ENCODE data around the gene ERICH6B. TPM values are rescaled to one million over a fixed set of nuclear protein-coding genes. Genes with fewer than 3 reads are reported as not detected.

ERICH6B gene
- total and polyA plus RNA-seq, 10 of the 15 experiments (the other 5 are each of a cell fraction or from before 2014, with no cell fraction given): 0.27 to 0.75 (median 0.33) TPM; not detected in 7

DNA sequence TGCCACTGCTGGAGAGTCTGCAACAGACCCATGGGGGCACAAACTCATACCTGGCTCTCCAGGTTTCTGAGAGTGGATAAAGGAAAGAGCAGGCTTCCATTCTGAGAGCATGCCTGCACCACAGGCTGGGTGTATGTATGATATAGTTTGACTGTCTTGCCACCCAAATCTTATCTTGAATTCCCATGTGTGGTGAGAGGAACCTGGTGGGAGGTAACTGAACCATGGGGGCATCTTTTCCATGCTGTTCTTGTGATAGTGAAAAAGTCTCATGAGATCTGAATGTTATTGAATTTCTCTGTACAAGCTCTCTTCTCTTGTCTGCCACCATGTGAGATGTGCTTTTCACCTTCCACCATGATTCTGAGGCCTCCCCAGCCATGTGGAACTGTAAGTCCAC, 50.2 kb downstream of the ERICH6B start (continued):
- TF ChIP-seq, protein P1, sequence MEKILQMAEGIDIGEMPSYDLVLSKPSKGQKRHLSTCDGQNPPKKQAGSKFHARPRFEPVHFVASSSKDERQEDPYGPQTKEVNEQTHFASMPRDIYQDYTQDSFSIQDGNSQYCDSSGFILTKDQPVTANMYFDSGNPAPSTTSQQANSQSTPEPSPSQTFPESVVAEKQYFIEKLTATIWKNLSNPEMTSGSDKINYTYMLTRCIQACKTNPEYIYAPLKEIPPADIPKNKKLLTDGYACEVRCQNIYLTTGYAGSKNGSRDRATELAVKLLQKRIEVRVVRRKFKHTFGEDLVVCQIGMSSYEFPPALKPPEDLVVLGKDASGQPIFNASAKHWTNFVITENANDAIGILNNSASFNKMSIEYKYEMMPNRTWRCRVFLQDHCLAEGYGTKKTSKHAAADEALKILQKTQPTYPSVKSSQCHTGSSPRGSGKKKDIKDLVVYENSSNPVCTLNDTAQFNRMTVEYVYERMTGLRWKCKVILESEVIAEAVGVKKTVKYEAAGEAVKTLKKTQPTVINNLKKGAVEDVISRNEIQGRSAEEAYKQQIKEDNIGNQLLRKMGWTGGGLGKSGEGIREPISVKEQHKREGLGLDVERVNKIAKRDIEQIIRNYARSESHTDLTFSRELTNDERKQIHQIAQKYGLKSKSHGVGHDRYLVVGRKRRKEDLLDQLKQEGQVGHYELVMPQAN (conservative IDR thresholded peaks at IDR 0.05): no peak
- no peak for TF ChIP-seq ATF7 (IDR thresholded peaks at IDR 0.05; ENCODE audit: low read depth)
- no peak for TF ChIP-seq TBL1XR1 (IDR thresholded peaks at IDR 0.05; ENCODE audit: low read depth, low read length)
- TF ChIP-seq CBFB (IDR thresholded peaks at IDR 0.05; ENCODE audit: low read depth): no peak

DNA sequence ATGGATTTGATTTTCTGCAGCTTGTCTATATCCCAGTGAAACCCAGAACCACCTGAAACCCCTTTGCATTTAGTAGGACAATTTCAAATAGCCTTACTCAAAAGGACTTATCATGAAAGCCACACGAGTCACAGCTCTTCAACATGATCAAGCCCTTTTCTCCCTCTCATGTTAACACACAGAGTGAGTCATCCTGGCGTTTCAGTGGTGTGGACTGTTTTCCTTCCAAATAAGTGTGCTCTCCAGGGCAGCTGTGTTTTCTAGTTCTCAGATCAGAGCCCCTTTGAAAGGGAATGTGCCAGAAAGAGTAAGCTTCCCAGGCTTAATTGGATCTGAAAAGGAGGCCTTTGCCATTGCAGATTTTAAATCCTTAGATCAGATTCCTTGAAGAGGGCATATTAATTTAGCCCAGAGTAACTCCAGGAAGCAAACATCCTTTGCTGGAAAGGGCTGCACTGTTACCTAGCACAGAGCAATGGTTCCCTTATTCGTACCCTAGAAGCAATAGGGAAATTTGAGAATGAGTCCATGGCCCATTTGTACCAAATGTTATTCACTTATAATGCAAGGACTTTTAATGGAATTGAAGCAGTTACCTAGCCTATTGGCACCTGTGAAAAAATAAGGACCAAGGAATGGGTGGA, 51.3 kb downstream of the ERICH6B start:
- no peaks in the 10 kb centered on the region; the same call in 2 of the 3 replicates for H3K9me3 ChIP-seq (replicated peaks; ENCODE audit: control insufficient read depth, insufficient read depth, low read length)
- BruUV-seq (replicated peaks): no TSS peak
- 3% methylated on average over 3 of the region's 3 CpGs for WGBS (ENCODE audit: insufficient coverage, insufficient replicate concordance, low lambda C conversion rate, missing lambda C conversion rate)
- TF ChIP-seq CREM (IDR thresholded peaks at IDR 0.05; ENCODE audit: low read depth) (no peak), RUNX3 (IDR thresholded peaks at IDR 0.05; ENCODE audit: low read length) (no peak), NRF1 (conservative IDR thresholded peaks at IDR 0.05; ENCODE audit: low read depth, low read length) (no peak), TCF3 (IDR thresholded peaks at IDR 0.05; ENCODE audit: borderline replicate concordance, insufficient read depth, low read depth, low read length) (no peak), TBL1XR1 (IDR thresholded peaks at IDR 0.05; ENCODE audit: low read depth, low read length) (no peak), BHLHE40 (IDR thresholded peaks at IDR 0.05; ENCODE audit: borderline replicate concordance in 1 of 2, low read depth in 2 of 2, low read length in 1 of 2) (no peak), CBX5 (IDR thresholded peaks at IDR 0.05; ENCODE audit: low read depth) (no peak), EED (IDR thresholded peaks at IDR 0.05; ENCODE audit: low read depth) (no peak)
- TF ChIP-seq, protein P2, sequence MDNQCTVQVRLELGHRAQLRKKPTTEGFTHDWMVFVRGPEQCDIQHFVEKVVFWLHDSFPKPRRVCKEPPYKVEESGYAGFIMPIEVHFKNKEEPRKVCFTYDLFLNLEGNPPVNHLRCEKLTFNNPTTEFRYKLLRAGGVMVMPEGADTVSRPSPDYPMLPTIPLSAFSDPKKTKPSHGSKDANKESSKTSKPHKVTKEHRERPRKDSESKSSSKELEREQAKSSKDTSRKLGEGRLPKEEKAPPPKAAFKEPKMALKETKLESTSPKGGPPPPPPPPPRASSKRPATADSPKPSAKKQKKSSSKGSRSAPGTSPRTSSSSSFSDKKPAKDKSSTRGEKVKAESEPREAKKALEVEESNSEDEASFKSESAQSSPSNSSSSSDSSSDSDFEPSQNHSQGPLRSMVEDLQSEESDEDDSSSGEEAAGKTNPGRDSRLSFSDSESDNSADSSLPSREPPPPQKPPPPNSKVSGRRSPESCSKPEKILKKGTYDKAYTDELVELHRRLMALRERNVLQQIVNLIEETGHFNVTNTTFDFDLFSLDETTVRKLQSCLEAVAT (IDR thresholded peaks at IDR 0.05): no peak
- TF ChIP-seq, protein P3, sequence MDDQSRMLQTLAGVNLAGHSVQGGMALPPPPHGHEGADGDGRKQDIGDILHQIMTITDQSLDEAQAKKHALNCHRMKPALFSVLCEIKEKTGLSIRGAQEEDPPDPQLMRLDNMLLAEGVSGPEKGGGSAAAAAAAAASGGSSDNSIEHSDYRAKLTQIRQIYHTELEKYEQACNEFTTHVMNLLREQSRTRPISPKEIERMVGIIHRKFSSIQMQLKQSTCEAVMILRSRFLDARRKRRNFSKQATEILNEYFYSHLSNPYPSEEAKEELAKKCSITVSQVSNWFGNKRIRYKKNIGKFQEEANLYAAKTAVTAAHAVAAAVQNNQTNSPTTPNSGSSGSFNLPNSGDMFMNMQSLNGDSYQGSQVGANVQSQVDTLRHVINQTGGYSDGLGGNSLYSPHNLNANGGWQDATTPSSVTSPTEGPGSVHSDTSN (IDR thresholded peaks at IDR 0.05; ENCODE audit: insufficient replicate concordance, low read depth, low read length): no peak
- TF ChIP-seq, protein P4, sequence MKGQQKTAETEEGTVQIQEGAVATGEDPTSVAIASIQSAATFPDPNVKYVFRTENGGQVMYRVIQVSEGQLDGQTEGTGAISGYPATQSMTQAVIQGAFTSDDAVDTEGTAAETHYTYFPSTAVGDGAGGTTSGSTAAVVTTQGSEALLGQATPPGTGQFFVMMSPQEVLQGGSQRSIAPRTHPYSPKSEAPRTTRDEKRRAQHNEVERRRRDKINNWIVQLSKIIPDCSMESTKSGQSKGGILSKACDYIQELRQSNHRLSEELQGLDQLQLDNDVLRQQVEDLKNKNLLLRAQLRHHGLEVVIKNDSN (IDR thresholded peaks at IDR 0.05; ENCODE audit: borderline replicate concordance, extremely low read length, insufficient read depth, low read depth, low read length): no peak
- TF ChIP-seq, protein P5, sequence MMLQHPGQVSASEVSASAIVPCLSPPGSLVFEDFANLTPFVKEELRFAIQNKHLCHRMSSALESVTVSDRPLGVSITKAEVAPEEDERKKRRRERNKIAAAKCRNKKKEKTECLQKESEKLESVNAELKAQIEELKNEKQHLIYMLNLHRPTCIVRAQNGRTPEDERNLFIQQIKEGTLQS (IDR thresholded peaks at IDR 0.05; ENCODE audit: borderline replicate concordance, extremely low read depth, low read depth, low read length): no peak
- TF ChIP-seq, protein P6, sequence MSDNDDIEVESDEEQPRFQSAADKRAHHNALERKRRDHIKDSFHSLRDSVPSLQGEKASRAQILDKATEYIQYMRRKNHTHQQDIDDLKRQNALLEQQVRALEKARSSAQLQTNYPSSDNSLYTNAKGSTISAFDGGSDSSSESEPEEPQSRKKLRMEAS (IDR thresholded peaks at IDR 0.05; ENCODE audit: low read depth, low read length): no peak

More for the DNA sequence above, 51.3 kb downstream of the ERICH6B start:
- no peak overlapping the region for H3K27ac ChIP-seq (ENCODE audit: control insufficient read depth, insufficient read depth)
- no peaks in the 10 kb centered on the region for H4K20me1 ChIP-seq (ENCODE audit: control insufficient read depth, insufficient read depth)
- in situ Hi-C loops (cut with MboI) (loop anchor here (5.0 kb wide), 1 partner anchor 48 kb away; no protein-coding TSS in a partner anchor), intact Hi-C loops (cut with micrococcal nuclease; ENCODE audit: unreplicated experiment) (no loop called here)
- no peak overlapping the region for H3K4me3 ChIP-seq
- no peak for DNase-seq (ENCODE audit: low read depth, low spot score)
- ChIA-PET SMC1A (ENCODE audit: uncharacterized antibody, unreplicated experiment) (no interaction called here), RAD21 (ENCODE audit: unreplicated experiment) (no interaction called here), POLR2A (no interaction called here), CTCF (interaction anchor here (1.0 to 1.1 kb wide), 2 partner anchors 11 to 153 kb away, joined by 3 read pairs; no protein-coding TSS in a partner anchor)
- H3K79me2 ChIP-seq (ENCODE audit: control insufficient read depth, insufficient read depth, low read length): no peaks in the 10 kb centered on the region
- no peaks in the 10 kb centered on the region for H3K36me3 ChIP-seq (ENCODE audit: control insufficient read depth in 2 of 2, insufficient read depth in 2 of 2, low read length in 1 of 2)
- H3K4me2 ChIP-seq (ENCODE audit: control insufficient read depth, insufficient read depth): no peak overlapping the region
- H3K4me1 ChIP-seq (ENCODE audit: control insufficient read depth, insufficient read depth, low read length): no peaks in the 10 kb centered on the region
- H3K9ac ChIP-seq (ENCODE audit: control insufficient read depth, insufficient read depth, low read length): no peak overlapping the region
- no peak for FAIRE-seq
- no peak for ATAC-seq
- no peaks in the 10 kb centered on the region; a peak in 1 of 4 replicates for H3K27me3 ChIP-seq (replicated peaks in 1 of 2; ENCODE audit: control insufficient read depth in 2 of 2, insufficient read depth in 2 of 2, low read length in 1 of 2)
- no peak overlapping the region for H2AFZ ChIP-seq (ENCODE audit: control insufficient read depth, low read depth, low read length)
